ENCODE results near the gene VIPAS39. TPM values are rescaled to one million over a fixed set of nuclear protein-coding genes. Genes with fewer than 3 reads are reported as not detected.

The VIPAS39 gene
- total RNA-seq (19.3 TPM), polyA plus RNA-seq (15.8 TPM)
- long read RNA-seq, donor 1, result 0 reads
- long read RNA-seq, donor 2, result 0 reads
- long read RNA-seq, donor 3, partial matches to known transcripts, result 48 of 145 reads
- long read RNA-seq, donor 3, other reads (novel, unspliced or antisense), result 93 of 145 reads
- long read RNA-seq, donor 4, partial matches to known transcripts, result 0 of 1 reads
- long read RNA-seq, donor 4, other reads (novel, unspliced or antisense), result 0 of 1 reads
- long read RNA-seq, donor 5, transcript VIPAS39-211 (20 exons, 2,562 nt), result major isoform, 5 of 5 reads
- long read RNA-seq, donor 5, partial matches to known transcripts, result 0 of 5 reads
- long read RNA-seq, donor 5, other reads (novel, unspliced or antisense), result 0 of 5 reads
- long read RNA-seq, donor 6, partial matches to known transcripts, result 0 of 2 reads
- long read RNA-seq, donor 6, other reads (novel, unspliced or antisense), result 0 of 2 reads
- long read RNA-seq, donor 7, partial matches to known transcripts, result 59 of 257 reads
- long read RNA-seq, donor 7, other reads (novel, unspliced or antisense), result 197 of 257 reads
- long read RNA-seq, donor 8, partial matches to known transcripts, result 0 of 1 reads
- long read RNA-seq, donor 8, other reads (novel, unspliced or antisense), result 0 of 1 reads
- long read RNA-seq, donor 9, partial matches to known transcripts, result 13 of 69 reads
- long read RNA-seq, donor 9, other reads (novel, unspliced or antisense), result 55 of 69 reads
- long read RNA-seq, donor 10, partial matches to known transcripts, result 0 of 1 reads
- long read RNA-seq, donor 10, other reads (novel, unspliced or antisense), result 0 of 1 reads

- under 1% methylated on average over 50 of the region's 50 CpGs for WGBS
- Histone ChIP-seq H3K27me3 (ENCODE audit: control insufficient read depth in 2 of 2, insufficient read depth in 1 of 2, low read length in 1 of 2) (no peaks in the 10 kb centered on the region), H3K9me3 (ENCODE audit: control insufficient read depth in 2 of 2, insufficient read depth in 1 of 2, low read length in 1 of 2) (no peaks in the 10 kb centered on the region), H3K4me1 (ENCODE audit: control insufficient read depth in 2 of 2, insufficient read depth in 2 of 2, low read length in 2 of 2) (peaks cover 11% of the 10 kb centered on the region in 2 donors), H3K27ac (ENCODE audit: low read depth in 1 of 2, low read length in 1 of 2) (peak within 1 kb of the TSS; percentile 91 to 98), H3K36me3 (ENCODE audit: control insufficient read depth in 2 of 2, insufficient read depth in 2 of 2, low read length in 1 of 2) (peaks cover 21 to 33% of the 10 kb centered on the region in 2 donors), H3K4me3 (ENCODE audit: low read length in 2 of 2) (peak within 1 kb of the TSS; percentile 87 to 96)
- peak; percentile 94 to 100 (median 98) for DNase-seq (ENCODE audit: low read depth in 6 of 9, low spot score in 9 of 9)
Measured at GRCh38 chr14:77457522-77458248, at the start of gene VIPAS39, which contains the start of gene AHSA1. Gene VIPAS39 (minus strand): TSS chr14:77457601. CDS start chr14:77454102, 3,499 bp downstream. Gene AHSA1 (plus strand): TSS chr14:77458093. CDS start chr14:77458190, 97 bp downstream.

GRCh38 chr14:77505031-77505430, 47.6 kb upstream of the VIPAS39 start:
- no peak overlapping the region for H3K27ac ChIP-seq (ENCODE audit: low read depth in 1 of 2, low read length in 1 of 2)
- no peaks in the 10 kb centered on the region for H3K9me3 ChIP-seq (ENCODE audit: control insufficient read depth in 2 of 2, insufficient read depth in 1 of 2, low read length in 1 of 2)
- 84% methylated on average over 4 of the region's 4 CpGs for WGBS
- no peaks in the 10 kb centered on the region for H3K4me1 ChIP-seq (ENCODE audit: control insufficient read depth in 2 of 2, insufficient read depth in 2 of 2, low read length in 2 of 2)
- no peak for DNase-seq (ENCODE audit: low read depth in 6 of 9, low spot score in 9 of 9)
- H3K27me3 ChIP-seq (ENCODE audit: control insufficient read depth in 2 of 2, insufficient read depth in 1 of 2, low read length in 1 of 2), result peaks cover 5 to 10% of the 10 kb centered on the region in 2 donors
- no peak overlapping the region for H3K4me3 ChIP-seq (ENCODE audit: low read length in 2 of 2)
- peaks cover 0 to 2% of the 10 kb centered on the region in 2 donors for H3K36me3 ChIP-seq (ENCODE audit: control insufficient read depth in 2 of 2, insufficient read depth in 2 of 2, low read length in 1 of 2)

- peaks cover 24 to 29% of the 10 kb centered on the region in 2 donors for H3K27me3 ChIP-seq (ENCODE audit: control insufficient read depth in 2 of 2, insufficient read depth in 1 of 2, low read length in 1 of 2)
- DNase-seq (ENCODE audit: low read depth in 6 of 9, low spot score in 9 of 9), result no peak
- no peak overlapping the region for H3K4me3 ChIP-seq (ENCODE audit: low read length in 2 of 2)
- peaks cover 4 to 6% of the 10 kb centered on the region in 2 donors for H3K4me1 ChIP-seq (ENCODE audit: control insufficient read depth in 2 of 2, insufficient read depth in 2 of 2, low read length in 2 of 2)
- H3K27ac ChIP-seq (ENCODE audit: low read depth in 1 of 2, low read length in 1 of 2), result no peak overlapping the region
- WGBS, result 99% methylated on average over 5 of the region's 5 CpGs
- no peaks in the 10 kb centered on the region for H3K9me3 ChIP-seq (ENCODE audit: control insufficient read depth in 2 of 2, insufficient read depth in 1 of 2, low read length in 1 of 2)
- H3K36me3 ChIP-seq (ENCODE audit: control insufficient read depth in 2 of 2, insufficient read depth in 2 of 2, low read length in 1 of 2), result no peaks in the 10 kb centered on the region
Measured at GRCh38 chr14:77503138-77503537, 45.7 kb upstream of the VIPAS39 start.

- no peak overlapping the region for H3K27ac ChIP-seq (ENCODE audit: low read depth in 1 of 2, low read length in 1 of 2)
- H3K9me3 ChIP-seq (ENCODE audit: control insufficient read depth in 2 of 2, insufficient read depth in 1 of 2, low read length in 1 of 2), result no peaks in the 10 kb centered on the region
- WGBS, result 90% methylated on average over 11 of the region's 11 CpGs
- H3K4me3 ChIP-seq (ENCODE audit: low read length in 2 of 2), result no peak overlapping the region
- peaks cover 30 to 37% of the 10 kb centered on the region in 2 donors for H3K27me3 ChIP-seq (ENCODE audit: control insufficient read depth in 2 of 2, insufficient read depth in 1 of 2, low read length in 1 of 2)
- no peaks in the 10 kb centered on the region for H3K36me3 ChIP-seq (ENCODE audit: control insufficient read depth in 2 of 2, insufficient read depth in 2 of 2, low read length in 1 of 2)
- peaks cover 4 to 10% of the 10 kb centered on the region in 2 donors for H3K4me1 ChIP-seq (ENCODE audit: control insufficient read depth in 2 of 2, insufficient read depth in 2 of 2, low read length in 2 of 2)
- DNase-seq (ENCODE audit: low read depth in 6 of 9, low spot score in 9 of 9), result no peak
Measured at GRCh38 chr14:77502109-77502782, 44.8 kb upstream of the VIPAS39 start.

GRCh38 chr14:77498984-77499527, 41.7 kb upstream of the VIPAS39 start:
- Histone ChIP-seq H3K9me3 (ENCODE audit: control insufficient read depth in 2 of 2, insufficient read depth in 1 of 2, low read length in 1 of 2) (no peaks in the 10 kb centered on the region), H3K27me3 (ENCODE audit: control insufficient read depth in 2 of 2, insufficient read depth in 1 of 2, low read length in 1 of 2) (peaks cover 33 to 45% of the 10 kb centered on the region in 2 donors), H3K4me1 (ENCODE audit: control insufficient read depth in 2 of 2, insufficient read depth in 2 of 2, low read length in 2 of 2) (peaks cover 4 to 10% of the 10 kb centered on the region in 2 donors), H3K4me3 (ENCODE audit: low read length in 2 of 2) (peak overlapping the region in 1 of 2 donors; percentile 53), H3K27ac (ENCODE audit: low read depth in 1 of 2, low read length in 1 of 2) (no peak overlapping the region), H3K36me3 (ENCODE audit: control insufficient read depth in 2 of 2, insufficient read depth in 2 of 2, low read length in 1 of 2) (no peaks in the 10 kb centered on the region)
- DNase-seq (ENCODE audit: low read depth in 6 of 9, low spot score in 9 of 9), result peak in 1 of 9 donors; percentile 8
- 5% methylated on average over 53 of the region's 53 CpGs for WGBS

- H3K27ac ChIP-seq (ENCODE audit: low read depth in 1 of 2, low read length in 1 of 2), result no peak within 1 kb of the TSS
- H3K4me3 ChIP-seq (ENCODE audit: low read length in 2 of 2), result peak within 1 kb of the TSS in 1 of 2 donors; percentile 53
- no peaks in the 10 kb centered on the region for H3K36me3 ChIP-seq (ENCODE audit: control insufficient read depth in 2 of 2, insufficient read depth in 2 of 2, low read length in 1 of 2)
- peaks cover 4 to 10% of the 10 kb centered on the region in 2 donors for H3K4me1 ChIP-seq (ENCODE audit: control insufficient read depth in 2 of 2, insufficient read depth in 2 of 2, low read length in 2 of 2)
- peaks cover 33 to 45% of the 10 kb centered on the region in 2 donors for H3K27me3 ChIP-seq (ENCODE audit: control insufficient read depth in 2 of 2, insufficient read depth in 1 of 2, low read length in 1 of 2)
- peak in 7 of 9 donors; percentile 9 to 48 (median 22) for DNase-seq (ENCODE audit: low read depth in 6 of 9, low spot score in 9 of 9)
- no peaks in the 10 kb centered on the region for H3K9me3 ChIP-seq (ENCODE audit: control insufficient read depth in 2 of 2, insufficient read depth in 1 of 2, low read length in 1 of 2)
- 3% methylated on average over 104 of the region's 104 CpGs for WGBS
Measured at GRCh38 chr14:77498120-77498979, 40.9 kb upstream of the VIPAS39 start, which contains the start of gene ISM2. Gene ISM2 (minus strand): TSS chr14:77498816. CDS start chr14:77498793, 23 bp downstream.

- Histone ChIP-seq H3K9me3 (ENCODE audit: control insufficient read depth in 2 of 2, insufficient read depth in 1 of 2, low read length in 1 of 2) (no peaks in the 10 kb centered on the region), H3K27me3 (ENCODE audit: control insufficient read depth in 2 of 2, insufficient read depth in 1 of 2, low read length in 1 of 2) (peaks cover 30 to 38% of the 10 kb centered on the region in 2 donors), H3K27ac (ENCODE audit: low read depth in 1 of 2, low read length in 1 of 2) (no peak overlapping the region), H3K36me3 (ENCODE audit: control insufficient read depth in 2 of 2, insufficient read depth in 2 of 2, low read length in 1 of 2) (no peaks in the 10 kb centered on the region), H3K4me3 (ENCODE audit: low read length in 2 of 2) (no peak overlapping the region), H3K4me1 (ENCODE audit: control insufficient read depth in 2 of 2, insufficient read depth in 2 of 2, low read length in 2 of 2) (peaks cover 4 to 10% of the 10 kb centered on the region in 2 donors)
- no peak for DNase-seq (ENCODE audit: low read depth in 6 of 9, low spot score in 9 of 9)
- WGBS, result 88% methylated on average over 7 of the region's 7 CpGs
Measured at GRCh38 chr14:77495334-77495733, 37.9 kb upstream of the VIPAS39 start.
